OCI-LY7 (cell line): ENCODE measurements around the gene CSHL1. TPM values are rescaled to one million over a fixed set of nuclear protein-coding genes. Genes with fewer than 3 reads are reported as not detected.

Source experiments
- Bru-seq: library from RNA; stranded (reverse); fragments of 400-500 nt; gene quantifications from one replicate; lab custom pipeline; 2021; lab: Mats Ljungman, UMichigan
- BruChase-seq, 2 experiments: library from RNA; stranded (reverse); fragments of 400-500 nt; gene quantifications; one replicate each; lab custom pipeline; 2021; lab: Mats Ljungman, UMichigan
- BruUV-seq: library from RNA; stranded (reverse); fragments of 400-500 nt; replicated peaks from 2 replicates; lab custom pipeline; 2021; lab: Mats Ljungman, UMichigan
- CTCF ChIA-PET: fragments of 300-600 bp; sonication (Branson Sonifier 250); formaldehyde crosslinking; loops from one replicate; lab custom pipeline; 2022; ENCODE audit warnings: antibody characterized with exemption; ENCODE audit not compliant: unreplicated experiment; lab: Charles Lee
- POLR2A ChIA-PET: fragments of 300-600 bp; sonication (Branson Sonifier 250); formaldehyde crosslinking; loops from one replicate; lab custom pipeline; 2022; ENCODE audit warnings: antibody characterized with exemption; lab: Charles Lee
- DNase-seq: peaks from one replicate; pipeline ENCODE4 v3.0.0-alpha.2; 2015; ENCODE audit warnings: low spot score
- H2AFZ ChIP-seq: fragments of 200-600 bp; sonication (generic), shearing (Covaris generic); 2 replicates; pipeline ENCODE4 v1.6.1; 2014; ENCODE audit warnings: mild to moderate bottlenecking, antibody characterized with exemption, low read length, moderate library complexity
- H3K27ac ChIP-seq: fragments of 200-600 bp; sonication (generic); 2 replicates; pipeline ENCODE4 v1.5.1; 2014; ENCODE audit warnings: mixed run types, low read depth, mild to moderate bottlenecking, moderate library complexity, low read length, inconsistent platforms; ENCODE audit not compliant: poor library complexity, severe bottlenecking
- H3K36me3 ChIP-seq: fragments of 200-600 bp; sonication (generic); 2 replicates; pipeline ENCODE4 v1.6.1; 2014; ENCODE audit warnings: mild to moderate bottlenecking, antibody characterized with exemption, low read length, moderate library complexity, mixed read lengths; ENCODE audit not compliant: insufficient read depth
- H3K4me1 ChIP-seq: fragments of 200-600 bp; sonication (generic); 2 replicates; pipeline ENCODE4 v1.5.1; 2014; ENCODE audit warnings: mild to moderate bottlenecking, low read length; ENCODE audit not compliant: insufficient read depth, poor library complexity, severe bottlenecking
- H3K4me2 ChIP-seq: fragments of 200-600 bp; sonication (generic); 2 replicates; pipeline ENCODE4 v1.6.1; 2014; ENCODE audit warnings: mild to moderate bottlenecking, low read length
- H3K4me3 ChIP-seq: fragments of 200-600 bp; sonication (generic); 2 replicates; pipeline ENCODE4 v1.5.1; 2014; ENCODE audit warnings: mild to moderate bottlenecking, low read depth, low read length; ENCODE audit not compliant: poor library complexity, severe bottlenecking
- H3K79me2 ChIP-seq: fragments of 200-600 bp; sonication (generic); 2 replicates; pipeline ENCODE4 v1.6.1; 2016; ENCODE audit warnings: low read depth, mild to moderate bottlenecking, low read length, moderate library complexity, mixed read lengths; ENCODE audit not compliant: insufficient read depth
- H3K9me2 ChIP-seq: fragments of 200-600 bp; sonication (generic); 2 replicates; pipeline ENCODE4 v1.6.1; 2016; ENCODE audit warnings: mild to moderate bottlenecking, low read length, mixed read lengths; ENCODE audit not compliant: insufficient read depth
- H3K9me3 ChIP-seq: fragments of 200-600 bp; sonication (generic); 2 replicates; pipeline ENCODE4 v1.6.1; 2014; ENCODE audit warnings: mild to moderate bottlenecking, mixed run types, low read length, mixed read lengths
- H4K20me1 ChIP-seq: fragments of 200-600 bp; sonication (generic); 2 replicates; pipeline ENCODE4 v1.6.1; 2014; ENCODE audit warnings: mild to moderate bottlenecking, antibody characterized with exemption, low read length, moderate library complexity, mixed read lengths; ENCODE audit not compliant: insufficient read depth
- CTCF ChIP-seq: fragments of 200-600 bp; sonication (generic); conservative IDR thresholded peaks from 2 replicates; pipeline ENCODE4 v1.5.1; 2014; ENCODE audit warnings: mild to moderate bottlenecking, antibody characterized with exemption, low read length, moderate library complexity, mixed read lengths
- EZH2phosphoT487 ChIP-seq: fragments of 200-600 bp; sonication (generic); IDR thresholded peaks from 2 replicates; pipeline ENCODE4 v1.6.1; 2018; ENCODE audit warnings: low read depth, borderline replicate concordance, mild to moderate bottlenecking, mixed run types, antibody characterized with exemption, low read length, moderate library complexity, mixed read lengths
- intact Hi-C: fragments of 100-400 bp; cut with micrococcal nuclease; formaldehyde crosslinking; loops from one replicate; pipeline ENCODE4 v1.10.0; 2022; ENCODE audit not compliant: unreplicated experiment
- long read RNA-seq: library from polyadenylated mRNA; stranded (forward); transcript quantifications from one replicate; pipeline ENCODE4 v2.0.0, GENCODE V29; 2022
- total RNA-seq, 2 experiments: library from RNA; depleted of rRNA in 1 of 2; stranded (reverse); fragments of >200 nt in 1 of 2; shearing (Covaris generic) in 1 of 2; gene quantifications; 2 replicates each; pipeline ENCODE4 v1.2.3, GENCODE V29; 2014 to 2022

The CSHL1 gene
- total RNA-seq (2014; rRNA removed; shearing (Covaris generic)) (not detected in 2 replicates), total RNA-seq (2022) (not detected in 2 replicates), Bru-seq, nascent RNA (not detected), BruChase-seq, experiment 1, labeled RNA remaining after a 6-hour chase (not detected), BruChase-seq, experiment 2, labeled RNA remaining after a 2-hour chase (not detected)
- long read RNA-seq, result 0 reads

DNA sequence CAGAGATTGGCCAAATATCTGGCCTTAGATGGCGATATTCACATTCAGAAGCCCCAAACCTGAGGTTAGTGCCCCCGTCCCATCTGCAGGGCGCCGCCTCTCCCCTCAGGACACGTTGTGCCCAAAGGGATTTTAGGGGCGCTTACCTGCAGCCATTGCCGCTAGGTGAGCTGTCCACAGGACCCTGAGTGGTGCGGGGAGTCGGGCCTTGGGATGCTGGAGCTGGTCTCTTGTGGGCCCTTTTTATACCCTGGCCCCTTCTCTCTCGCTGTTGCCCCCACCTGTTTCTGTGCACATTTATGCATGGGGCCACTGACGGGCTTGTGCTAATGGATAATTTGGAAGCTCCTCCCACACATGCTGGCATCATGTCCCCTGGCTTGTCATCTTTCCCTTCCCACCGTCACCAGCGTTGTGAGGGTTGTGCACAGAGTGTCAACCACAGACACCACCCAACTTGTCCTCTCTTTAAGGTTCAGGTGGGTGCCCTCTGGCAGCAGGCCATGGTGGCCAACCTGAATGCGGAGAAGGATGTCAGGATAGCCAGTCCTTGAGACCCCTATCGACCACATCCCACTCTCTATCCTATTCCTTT, at the start of gene CSHL1:
Gene CSHL1 (minus strand): TSS at position 218 of the 595 bp plus-strand sequence. CDS start 62 bp downstream, at position 156.
- no peak for TF ChIP-seq EZH2phosphoT487
- no peak for TF ChIP-seq CTCF
- no peak for DNase-seq
- Histone ChIP-seq H4K20me1 (no peaks in the 10 kb centered on the region), H2AFZ (no peak within 1 kb of the TSS), H3K4me2 (no peak within 1 kb of the TSS), H3K9me3 (no peaks in the 10 kb centered on the region), H3K4me1 (peaks cover 10% of the 10 kb centered on the region), H3K27ac (no peak within 1 kb of the TSS), H3K4me3 (no peak within 1 kb of the TSS), H3K9me2 (no peaks in the 10 kb centered on the region), H3K36me3 (no peaks in the 10 kb centered on the region), H3K79me2 (no peaks in the 10 kb centered on the region)
- intact Hi-C loops, result loop anchor here (1.0 kb wide), 2 partner anchors 79 to 114 kb away; no protein-coding TSS in a partner anchor
- ChIA-PET CTCF (interaction anchor here (0.7 to 2.6 kb wide), 3 partner anchors 35 to 114 kb away, joined by 3 to 16 read pairs (median 4); no protein-coding TSS in a partner anchor), POLR2A (interaction anchor here (0.6 kb wide), 1 partner anchor 114 kb away, joined by 3 read pairs; no protein-coding TSS in a partner anchor)
- BruUV-seq, result no TSS peak

GRCh38 chr17:63960430-63960829, 49.4 kb upstream of the CSHL1 start:
- no peak overlapping the region for H3K27ac ChIP-seq
- H3K4me3 ChIP-seq, result peak overlapping the region; percentile 60
- H3K36me3 ChIP-seq, result no peaks in the 10 kb centered on the region
- CTCF ChIA-PET, result no interaction called here
- no TSS peak for BruUV-seq
- peaks cover 25% of the 10 kb centered on the region for H3K4me1 ChIP-seq
- peak overlapping the region; percentile 78 for H3K4me2 ChIP-seq
- POLR2A ChIA-PET, result no interaction called here
- DNase-seq, result no peak
- H3K79me2 ChIP-seq, result no peaks in the 10 kb centered on the region
- H2AFZ ChIP-seq, result no peak overlapping the region
- intact Hi-C loops, result no loop called here
- no peaks in the 10 kb centered on the region for H3K9me3 ChIP-seq
- no peaks in the 10 kb centered on the region for H3K9me2 ChIP-seq
- TF ChIP-seq EZH2phosphoT487, result no peak
- no peaks in the 10 kb centered on the region for H4K20me1 ChIP-seq

GRCh38 chr17:63960006-63960405, 48.9 kb upstream of the CSHL1 start:
- intact Hi-C loops, result no loop called here
- no TSS peak for BruUV-seq
- no peaks in the 10 kb centered on the region for H3K9me2 ChIP-seq
- no peak for DNase-seq
- no peaks in the 10 kb centered on the region for H3K36me3 ChIP-seq
- no peak overlapping the region for H2AFZ ChIP-seq
- H4K20me1 ChIP-seq, result no peaks in the 10 kb centered on the region
- H3K9me3 ChIP-seq, result no peaks in the 10 kb centered on the region
- H3K4me2 ChIP-seq, result peak overlapping the region; percentile 78; the same call in 1 of the 2 replicates
- H3K27ac ChIP-seq, result no peak overlapping the region
- TF ChIP-seq EZH2phosphoT487, result no peak
- TF ChIP-seq CTCF, result no peak
- no peak overlapping the region for H3K4me3 ChIP-seq
- H3K79me2 ChIP-seq, result no peaks in the 10 kb centered on the region
- H3K4me1 ChIP-seq, result peaks cover 29% of the 10 kb centered on the region
- CTCF ChIA-PET, result no interaction called here
- POLR2A ChIA-PET, result interaction anchor here (0.7 kb wide), 1 partner anchor 8 kb away, joined by 3 read pairs; no protein-coding TSS in a partner anchor
